ENCODE data around the gene ABLIM2.
"Not testable (repeated sequence)": the region's sequence is repeated elsewhere in the genome, so short reads cannot be mapped to it uniquely, and the experiment has no call there.

The ABLIM2 gene

GRCh38 chr4:7950301-7951092 lies 208.1 kb downstream of the ABLIM2 start:
- DNase-seq: no peak

- no peak for DNase-seq
These were observed 208.9 kb downstream of the ABLIM2 start for GRCh38 chr4:7949759-7950158.

DNA sequence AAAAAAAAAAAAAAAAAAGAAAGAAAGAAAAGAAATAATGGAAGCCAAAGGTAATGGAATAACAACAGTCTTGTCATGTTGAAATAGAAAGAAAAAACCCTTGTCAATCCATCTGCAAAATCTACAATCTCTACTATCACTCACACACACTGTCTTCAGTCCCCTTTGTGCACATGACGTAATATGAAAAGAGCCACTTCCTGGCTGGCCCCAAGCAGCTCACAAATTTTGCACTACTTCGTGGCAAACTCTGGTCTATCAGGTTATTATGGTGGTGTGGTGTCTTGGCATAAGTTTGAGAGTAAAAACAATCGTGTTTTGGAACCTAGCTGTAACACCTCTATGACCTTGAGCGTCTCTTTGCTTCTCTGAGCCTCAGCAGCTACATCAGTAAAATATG lies 210.7 kb downstream of the ABLIM2 start:
- DNase-seq: no peak

GRCh38 chr4:7945709-7946380 lies 212.8 kb downstream of the ABLIM2 start:
- DNase-seq: peak; percentile 54

- no peak for DNase-seq
These were observed 213.9 kb downstream of the ABLIM2 start for GRCh38 chr4:7944599-7945220.

GRCh38 chr4:7943688-7944087 lies 214.9 kb downstream of the ABLIM2 start:
- not testable (repeated sequence) for DNase-seq

- DNase-seq: no peak
These were observed 215.4 kb downstream of the ABLIM2 start for GRCh38 chr4:7943211-7943610.

GRCh38 chr4:7941965-7942496 lies 216.6 kb downstream of the ABLIM2 start:
- DNase-seq: no peak

DNA sequence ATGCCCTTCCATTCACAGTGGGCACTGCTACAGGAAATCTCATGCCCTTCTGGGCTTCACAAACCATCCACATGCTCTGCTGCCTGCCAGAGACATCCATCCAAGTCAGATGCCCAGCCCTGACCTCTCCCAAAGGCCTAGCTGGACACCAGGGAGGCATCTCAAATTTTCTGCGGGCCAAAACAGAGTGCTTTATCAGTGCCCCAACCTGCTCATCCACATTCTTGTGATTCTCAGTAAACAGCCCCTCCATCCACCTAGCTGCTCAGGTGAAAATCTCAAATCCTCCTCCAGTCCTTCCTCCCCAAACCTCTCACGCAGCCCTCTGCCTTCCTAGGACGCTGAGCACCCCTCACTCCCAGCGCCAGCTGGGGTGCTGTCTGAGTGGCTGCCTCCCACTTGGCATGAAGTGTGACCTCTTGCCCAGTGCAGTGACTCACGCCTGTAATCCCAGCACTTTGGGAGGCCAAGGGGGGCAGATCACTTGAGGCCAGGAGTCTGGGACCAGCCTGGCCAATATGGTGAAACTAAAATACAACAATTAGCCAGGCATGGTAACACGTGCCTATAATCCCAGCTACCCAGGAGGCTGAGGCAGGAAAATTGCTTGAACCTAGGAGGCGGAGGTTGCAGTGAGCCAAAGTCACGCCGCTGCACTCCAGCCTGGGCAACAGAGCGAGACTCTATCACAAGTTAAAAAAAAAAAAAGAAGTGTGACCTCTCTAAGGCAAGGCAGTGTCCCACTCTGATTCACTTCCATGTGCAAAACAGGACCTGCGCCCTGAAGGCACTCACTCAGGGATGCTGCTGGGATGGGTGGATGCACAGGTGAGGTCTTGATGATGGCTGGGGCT lies 217.3 kb downstream of the ABLIM2 start:
- no peak for DNase-seq

DNA sequence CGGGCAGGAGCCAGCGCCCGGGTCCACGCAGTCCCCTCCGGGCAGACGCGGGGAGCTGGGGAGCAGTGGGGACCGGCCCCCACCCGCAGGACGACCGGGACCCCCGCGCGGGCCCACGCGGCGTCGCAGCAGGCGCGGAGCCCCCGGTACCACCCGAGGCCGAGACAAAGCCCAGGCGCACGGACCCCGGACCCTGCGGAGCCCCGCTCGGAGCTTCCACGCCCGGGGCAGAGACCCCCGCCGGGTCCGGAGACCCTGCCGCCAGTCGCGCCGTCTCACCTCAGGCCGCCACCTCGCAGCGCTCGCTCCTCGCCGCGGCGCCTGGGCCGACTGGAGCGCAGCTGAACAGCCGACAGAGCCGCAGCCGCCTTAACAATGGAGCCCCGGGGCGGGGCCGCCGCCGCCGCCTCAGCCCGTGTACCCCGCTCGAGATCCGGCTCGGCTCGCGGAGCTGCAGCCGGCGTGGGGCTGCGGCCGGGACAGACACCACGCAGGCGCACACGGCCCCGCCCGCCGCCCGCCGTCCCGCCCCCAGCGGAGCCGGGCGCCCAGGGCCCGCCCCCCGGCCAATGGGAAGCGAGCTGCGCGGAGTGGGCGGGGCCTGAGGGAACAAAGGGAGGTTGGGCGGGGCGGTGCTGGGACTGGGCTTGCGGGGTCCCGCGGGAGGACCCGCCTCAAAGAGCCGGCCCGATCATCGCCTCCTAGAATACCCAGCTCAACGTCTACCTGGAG lies 219.1 kb downstream of the ABLIM2 start, which contains the start of gene AFAP1:
Gene AFAP1 (minus strand): TSS at position 485 of the 732 bp plus-strand sequence. CDS start 67,783 bp downstream, outside the sequence.
- peak; percentile 94 for DNase-seq

GRCh38 chr4:7938609-7939376 lies 219.8 kb downstream of the ABLIM2 start:
- peak; percentile 63 for DNase-seq

DNA sequence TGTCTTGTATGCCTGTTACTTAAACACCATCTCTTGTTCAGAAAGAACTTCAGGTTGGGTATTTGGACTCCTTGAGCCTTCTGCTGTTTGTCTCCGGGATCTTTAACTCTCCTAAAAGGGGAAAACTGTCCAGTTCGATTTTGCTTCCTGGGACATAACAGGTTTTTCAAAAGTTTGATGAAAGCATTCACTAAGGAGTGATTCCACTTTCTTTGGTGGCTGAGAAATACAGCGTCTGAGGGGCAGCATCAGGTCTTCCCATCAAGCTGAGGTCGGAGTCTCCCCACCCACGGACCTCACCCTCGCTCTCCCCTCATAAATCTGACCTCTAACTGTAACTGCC lies 220.4 kb downstream of the ABLIM2 start:
- no peak for DNase-seq

- DNase-seq: no peak
These were observed 221.6 kb downstream of the ABLIM2 start for GRCh38 chr4:7937006-7937405.

DNA sequence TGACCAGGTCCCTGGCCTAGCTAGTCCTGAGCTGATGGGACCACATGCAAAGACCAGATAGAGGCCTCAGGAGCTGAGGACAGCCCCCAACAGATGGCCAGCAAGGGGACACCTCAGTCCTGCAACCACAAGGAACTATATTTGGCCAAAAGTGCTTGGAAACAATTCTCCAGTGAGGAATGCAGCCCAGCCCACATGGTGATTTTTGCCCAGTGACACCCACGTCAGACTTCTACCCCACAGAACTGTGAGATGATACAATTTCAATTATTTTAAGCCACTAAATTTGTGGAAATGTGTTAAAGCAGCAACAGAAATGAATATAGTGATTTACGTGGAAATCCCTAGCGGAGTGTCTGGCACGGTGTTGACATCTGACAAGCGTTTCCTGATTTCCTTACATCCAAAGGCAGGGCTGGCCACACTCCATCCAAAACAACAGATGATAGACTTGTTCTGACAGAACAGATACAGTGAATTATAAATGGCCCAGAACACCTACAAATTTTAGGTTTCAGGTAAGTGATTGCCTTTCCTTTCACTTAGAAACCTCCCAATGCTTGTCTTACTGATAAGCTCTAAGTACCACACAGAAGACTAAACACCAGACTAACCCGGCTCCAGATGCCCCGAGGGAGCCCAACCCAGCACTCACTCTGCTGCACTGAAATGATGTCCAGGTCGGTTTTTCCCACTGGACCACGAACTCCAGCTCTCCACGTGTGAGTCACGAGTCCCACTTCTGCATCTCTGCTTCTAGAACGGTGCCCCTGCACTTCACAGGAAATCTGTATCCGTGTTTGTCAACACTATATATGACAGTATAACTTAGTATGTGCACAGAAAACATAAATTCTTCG lies 224.7 kb downstream of the ABLIM2 start:
- DNase-seq: no peak

DNA sequence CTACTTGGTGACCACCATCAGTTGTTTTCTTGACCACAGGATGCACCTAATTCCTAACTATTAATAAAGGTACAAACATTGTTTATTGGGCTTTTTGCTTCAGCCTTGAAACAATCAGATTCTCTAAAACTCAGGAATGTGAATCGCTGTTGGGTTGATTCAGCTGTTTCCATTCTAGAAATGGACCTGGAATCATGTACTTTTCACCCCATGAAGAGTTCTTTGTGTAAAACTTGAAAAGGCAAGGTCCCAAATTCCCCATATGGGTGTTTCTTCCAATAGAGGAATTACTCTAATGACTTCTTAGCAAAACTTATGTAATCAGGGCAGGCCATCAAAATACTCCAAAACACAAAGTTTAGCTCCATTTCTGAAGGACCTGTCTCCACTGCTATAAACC lies 226.3 kb downstream of the ABLIM2 start:
- no peak for DNase-seq

DNA sequence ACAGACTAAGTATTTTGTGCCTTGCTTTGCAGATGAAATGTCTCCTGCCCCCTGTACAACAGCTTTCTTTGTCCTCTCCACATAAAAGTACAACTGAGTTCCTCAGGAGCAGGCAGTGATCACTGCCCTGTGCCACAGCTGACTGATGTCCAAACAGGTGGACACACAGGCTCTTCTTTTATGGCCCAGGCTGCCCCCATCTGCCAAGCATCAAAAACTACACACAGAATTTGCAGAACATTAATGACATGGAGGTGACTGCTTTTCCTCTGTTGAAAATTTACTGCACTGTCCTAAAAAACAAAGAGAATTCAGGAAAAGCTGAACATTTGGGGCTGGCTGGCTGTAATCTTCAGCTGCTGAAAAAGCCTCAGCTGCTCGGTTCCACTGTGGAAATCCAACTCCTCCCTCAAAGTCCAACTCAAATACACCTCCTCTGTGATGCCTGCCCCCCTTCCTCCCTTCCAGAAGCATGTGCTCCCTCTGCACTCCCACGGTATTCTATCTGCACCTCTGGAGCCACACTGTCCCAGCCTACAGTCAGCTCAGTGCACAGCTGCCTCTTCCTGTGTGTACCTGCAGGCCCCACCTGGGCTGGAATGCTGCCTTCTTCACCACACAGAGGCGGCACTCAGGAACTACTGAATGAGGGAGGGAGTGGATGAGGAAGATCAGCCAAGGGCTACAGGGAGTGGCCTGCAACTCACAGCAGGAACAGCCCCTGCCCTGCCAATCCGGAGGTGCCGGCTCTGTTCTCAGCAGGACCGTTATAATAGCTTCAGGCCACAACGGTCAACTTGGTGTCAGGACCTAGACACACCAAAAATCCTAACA lies 229.3 kb downstream of the ABLIM2 start:
- peak; percentile 68 for DNase-seq

DNA sequence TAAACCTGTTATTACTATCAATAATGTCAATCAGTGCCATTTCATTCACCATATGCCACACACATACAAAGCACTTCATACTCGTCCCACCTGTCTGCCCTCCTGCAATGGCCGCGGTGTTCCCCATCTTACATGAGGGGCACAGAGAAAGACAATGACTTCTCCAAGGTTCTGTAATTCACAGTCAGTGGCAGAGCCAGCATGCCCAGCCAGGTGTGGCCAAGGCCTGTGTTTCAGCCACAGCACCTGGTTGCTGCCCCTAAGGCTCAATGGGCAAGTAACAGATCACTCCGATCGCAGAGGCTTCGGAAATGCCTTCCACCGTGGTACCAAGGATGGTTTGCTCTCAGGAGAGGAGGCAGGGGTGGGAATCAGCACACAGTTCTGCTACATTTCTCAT lies 229.9 kb downstream of the ABLIM2 start:
- DNase-seq: no peak

DNA sequence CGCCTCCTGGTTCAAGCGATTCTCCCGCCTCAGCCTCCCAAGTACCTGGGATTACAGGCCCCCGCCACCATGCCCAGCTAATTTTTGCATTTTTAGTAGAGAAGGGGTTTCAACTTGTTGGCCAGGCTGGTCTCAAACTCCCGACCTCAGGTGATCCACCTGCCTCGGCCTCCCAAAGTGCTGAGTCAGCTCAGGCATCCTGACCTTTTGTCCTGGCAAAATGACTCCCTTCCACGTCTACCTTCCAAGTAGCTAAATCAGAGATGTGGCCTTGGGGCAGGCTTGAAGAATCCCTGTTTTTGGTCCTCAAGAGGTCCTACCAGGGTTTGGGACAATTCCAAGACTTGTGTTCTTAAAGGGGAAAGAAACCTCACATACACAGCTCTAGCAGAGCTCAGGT lies 231.8 kb downstream of the ABLIM2 start:
- no peak for DNase-seq

DNA sequence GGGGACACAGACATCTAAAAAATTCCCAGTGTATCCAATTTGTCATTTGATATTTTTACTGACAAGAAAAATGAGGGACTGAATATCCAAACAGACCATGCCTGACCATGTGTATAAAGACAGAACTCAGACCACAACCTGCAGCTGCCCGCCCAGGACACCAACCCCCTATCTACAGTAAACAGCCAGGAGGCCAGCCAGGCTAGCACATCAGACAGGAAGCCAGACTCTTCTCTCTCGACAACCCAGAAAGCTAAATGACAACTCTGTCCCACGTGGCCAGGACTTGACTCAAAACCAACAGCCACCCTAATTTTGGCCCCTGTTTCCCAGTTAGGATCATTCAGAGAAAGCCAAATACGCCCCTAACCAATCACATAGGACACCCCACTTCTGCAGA lies 234.0 kb downstream of the ABLIM2 start:
- no peak for DNase-seq
